Measurements from ENCODE around the gene CCDC159.

DNA sequence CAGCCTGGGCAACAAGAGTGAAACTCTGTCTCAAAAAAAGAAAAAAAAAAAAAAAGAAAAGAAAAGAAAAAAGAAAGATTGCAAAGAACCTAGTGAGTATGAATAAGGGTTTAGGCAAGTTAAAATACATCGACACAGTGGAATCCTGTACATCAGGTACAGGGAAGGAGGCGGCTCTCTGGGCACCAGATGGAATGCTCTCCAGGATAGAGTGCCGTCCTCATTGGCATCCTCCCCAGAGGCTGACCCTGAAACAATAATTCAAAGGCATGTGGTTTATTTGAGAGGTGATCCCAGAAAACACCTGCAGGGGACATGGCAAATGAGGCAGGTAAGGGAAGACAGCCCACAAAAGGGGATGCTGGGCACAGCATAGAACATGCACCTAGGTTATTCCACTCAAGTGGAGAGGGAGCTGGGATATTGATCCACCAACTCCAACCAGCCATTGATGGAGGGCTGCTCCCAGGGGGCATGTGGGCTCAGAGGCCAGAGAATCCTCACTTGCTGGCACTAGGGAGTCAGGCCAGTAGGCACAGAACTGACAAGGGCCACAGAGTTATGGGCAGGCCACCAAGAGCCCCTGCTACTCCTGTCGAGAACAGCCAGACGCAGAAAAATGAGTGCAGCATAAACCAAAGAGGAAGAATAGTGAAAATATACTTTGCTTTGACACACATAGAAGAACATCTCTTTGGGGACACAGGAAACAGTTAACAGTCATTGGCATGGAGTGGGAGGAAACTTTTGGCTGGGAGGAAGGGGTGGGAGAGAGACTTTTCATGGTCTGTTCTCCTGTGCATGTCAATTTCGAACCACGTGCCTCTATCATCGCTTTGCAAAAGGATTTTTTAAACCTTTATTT lies 46.1 kb upstream of the CCDC159 start:
- TF ChIP-seq, protein P1, sequence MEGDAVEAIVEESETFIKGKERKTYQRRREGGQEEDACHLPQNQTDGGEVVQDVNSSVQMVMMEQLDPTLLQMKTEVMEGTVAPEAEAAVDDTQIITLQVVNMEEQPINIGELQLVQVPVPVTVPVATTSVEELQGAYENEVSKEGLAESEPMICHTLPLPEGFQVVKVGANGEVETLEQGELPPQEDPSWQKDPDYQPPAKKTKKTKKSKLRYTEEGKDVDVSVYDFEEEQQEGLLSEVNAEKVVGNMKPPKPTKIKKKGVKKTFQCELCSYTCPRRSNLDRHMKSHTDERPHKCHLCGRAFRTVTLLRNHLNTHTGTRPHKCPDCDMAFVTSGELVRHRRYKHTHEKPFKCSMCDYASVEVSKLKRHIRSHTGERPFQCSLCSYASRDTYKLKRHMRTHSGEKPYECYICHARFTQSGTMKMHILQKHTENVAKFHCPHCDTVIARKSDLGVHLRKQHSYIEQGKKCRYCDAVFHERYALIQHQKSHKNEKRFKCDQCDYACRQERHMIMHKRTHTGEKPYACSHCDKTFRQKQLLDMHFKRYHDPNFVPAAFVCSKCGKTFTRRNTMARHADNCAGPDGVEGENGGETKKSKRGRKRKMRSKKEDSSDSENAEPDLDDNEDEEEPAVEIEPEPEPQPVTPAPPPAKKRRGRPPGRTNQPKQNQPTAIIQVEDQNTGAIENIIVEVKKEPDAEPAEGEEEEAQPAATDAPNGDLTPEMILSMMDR (IDR thresholded peaks at IDR 0.05) = no peak
- TF ChIP-seq POLR2A (IDR thresholded peaks at IDR 0.05) = no peak
- TF ChIP-seq EP300 (IDR thresholded peaks at IDR 0.05) = no peak
